Mucosa of descending colon (tissue), 3 donors: ENCODE data around the gene KLHDC2. TPM values are rescaled to one million over a fixed set of nuclear protein-coding genes. Genes with fewer than 3 reads are reported as not detected.
"Not testable (repeated sequence)": the region's sequence is repeated elsewhere in the genome, so short reads cannot be mapped to it uniquely, and the experiment has no call there.

Experiments used
- ATAC-seq: fragments of 200-7000 bp; cut with Tn5 transposase; one replicate; pipeline ENCODE4 v1.9.1; 2020; ENCODE audit warnings: mild to moderate bottlenecking, moderate library complexity
- DNase-seq, 3 donors: peaks; one replicate each; pipeline ENCODE4 v3.0.0-alpha.2; 2020
- H3K36me3 ChIP-seq: fragments of 200-600 bp; one replicate; pipeline ENCODE4 v1.8.0; 2021; ENCODE audit warnings: low read depth, mild to moderate bottlenecking
- H3K4me1 ChIP-seq: fragments of 200-600 bp; one replicate; pipeline ENCODE4 v1.8.0; 2021; ENCODE audit warnings: low read depth, mild to moderate bottlenecking
- H3K4me3 ChIP-seq: fragments of 200-600 bp; one replicate; pipeline ENCODE4 v1.8.0; 2021; ENCODE audit warnings: mild to moderate bottlenecking
- H3K9me3 ChIP-seq: fragments of 200-600 bp; one replicate; pipeline ENCODE4 v1.8.0; 2021; ENCODE audit warnings: mild to moderate bottlenecking
- intact Hi-C, 2 donors: fragments of 100-400 bp; cut with DNase I in 1 of 2; cut with micrococcal nuclease in 1 of 2; formaldehyde crosslinking; loops; one replicate each; pipeline versions ENCODE4 v1.11.0 to v1.11.1; 2022; cut with DNase I, micrococcal nuclease
- long read RNA-seq, 2 donors: library from polyadenylated mRNA; unstranded; transcript quantifications; one replicate each; pipeline ENCODE4 v2.0.0, GENCODE V29; 2019 to 2021
- total RNA-seq, 3 donors: library from RNA; stranded (reverse); fragmentation: NEBNext Ultra II Directional in 2 of 3; extraction: Animal tissue kit (Norgen Biotek cat#: 25700) in 2 of 3; gene quantifications; one replicate each; pipeline versions ENCODE4 v1.2.1 to v1.2.4, GENCODE V29; 2021 to 2023
- TF ChIP-seq, protein P1 (sequence below): fragments of 200-600 bp; IDR thresholded peaks from one replicate; pipeline ENCODE4 v1.8.0; 2022; ENCODE audit warnings: antibody characterized with exemption, mild to moderate bottlenecking
- donor health status: DM: no; HTN: no; CAD: no; lungs with moderate emphysema.
- donor health status: DM: no; HTN: no; CAD: no.
- donor health status: DM: no; HTN: yes; CAD: no.

KLHDC2 gene, protein sequence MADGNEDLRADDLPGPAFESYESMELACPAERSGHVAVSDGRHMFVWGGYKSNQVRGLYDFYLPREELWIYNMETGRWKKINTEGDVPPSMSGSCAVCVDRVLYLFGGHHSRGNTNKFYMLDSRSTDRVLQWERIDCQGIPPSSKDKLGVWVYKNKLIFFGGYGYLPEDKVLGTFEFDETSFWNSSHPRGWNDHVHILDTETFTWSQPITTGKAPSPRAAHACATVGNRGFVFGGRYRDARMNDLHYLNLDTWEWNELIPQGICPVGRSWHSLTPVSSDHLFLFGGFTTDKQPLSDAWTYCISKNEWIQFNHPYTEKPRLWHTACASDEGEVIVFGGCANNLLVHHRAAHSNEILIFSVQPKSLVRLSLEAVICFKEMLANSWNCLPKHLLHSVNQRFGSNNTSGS
- total RNA-seq, result 10 to 100 TPM; 65.2 to 83.0 (median 75.0) TPM
- long read RNA-seq, donor 1, full-length matches to known transcripts, result 122 of 141 reads
- long read RNA-seq, donor 1, partial matches to known transcripts, result 4 of 141 reads
- long read RNA-seq, donor 1, other reads (novel, unspliced or antisense), result 15 of 141 reads
- long read RNA-seq, donor 2, full-length matches to known transcripts, result 63 of 86 reads
- long read RNA-seq, donor 2, partial matches to known transcripts, result 11 of 86 reads
- long read RNA-seq, donor 2, other reads (novel, unspliced or antisense), result 12 of 86 reads

DNA sequence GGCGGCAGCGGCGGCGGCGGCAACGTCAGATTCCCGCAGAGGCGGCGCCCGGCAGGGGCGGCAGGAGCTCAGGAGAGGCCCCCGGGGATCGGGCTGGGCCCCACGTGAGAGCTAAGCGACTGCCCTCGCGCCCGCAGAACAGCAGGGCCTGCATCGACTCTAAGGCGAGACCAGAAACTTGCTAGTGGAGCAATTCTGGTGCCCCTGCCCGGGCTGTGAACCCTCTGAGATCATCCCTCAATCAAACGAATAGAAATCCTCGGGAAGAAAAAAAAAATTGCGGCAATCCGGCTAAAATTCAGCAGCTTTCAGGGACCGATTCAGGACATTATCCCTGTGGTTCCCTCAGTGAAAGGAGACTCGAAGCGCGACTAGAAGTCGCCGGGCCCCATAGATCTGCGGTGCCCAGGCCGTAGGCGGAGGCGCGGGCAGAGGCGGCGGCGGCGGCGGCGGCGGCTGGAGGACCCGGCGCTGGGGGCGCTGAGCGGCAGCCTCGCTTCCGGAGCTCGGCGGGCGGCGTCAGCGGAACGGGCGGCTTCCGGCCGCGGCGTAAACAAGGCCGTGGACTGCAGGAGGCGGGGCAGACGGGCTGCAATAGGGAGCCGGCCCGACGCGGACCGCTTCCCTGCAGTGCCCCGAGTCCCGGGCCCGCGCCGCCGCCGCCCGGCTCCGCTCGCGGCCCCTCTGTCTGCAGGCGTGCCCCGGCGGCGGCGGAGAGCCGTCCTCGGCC is at the start of gene KLHDC2:
Gene KLHDC2 (plus strand): TSS at position 583 of the 730 bp plus-strand sequence. CDS start 316 bp downstream, outside the sequence.
- intact Hi-C loops, result loop anchor here (5.0 to 10.0 kb wide), 2 partner anchors 133 to 135 kb away; partner anchors contain the start of gene DNAAF2 (in 1 of the 2)
- peak; percentile 89 for ATAC-seq
- DNase-seq, result peak; percentile 89 to 95 (median 94)
- Histone ChIP-seq H3K4me3 (peak within 1 kb of the TSS; percentile 95), H3K4me1 (peaks cover 14% of the 10 kb centered on the region), H3K9me3 (no peaks in the 10 kb centered on the region), H3K36me3 (no peaks in the 10 kb centered on the region)
- TF ChIP-seq, protein P1, sequence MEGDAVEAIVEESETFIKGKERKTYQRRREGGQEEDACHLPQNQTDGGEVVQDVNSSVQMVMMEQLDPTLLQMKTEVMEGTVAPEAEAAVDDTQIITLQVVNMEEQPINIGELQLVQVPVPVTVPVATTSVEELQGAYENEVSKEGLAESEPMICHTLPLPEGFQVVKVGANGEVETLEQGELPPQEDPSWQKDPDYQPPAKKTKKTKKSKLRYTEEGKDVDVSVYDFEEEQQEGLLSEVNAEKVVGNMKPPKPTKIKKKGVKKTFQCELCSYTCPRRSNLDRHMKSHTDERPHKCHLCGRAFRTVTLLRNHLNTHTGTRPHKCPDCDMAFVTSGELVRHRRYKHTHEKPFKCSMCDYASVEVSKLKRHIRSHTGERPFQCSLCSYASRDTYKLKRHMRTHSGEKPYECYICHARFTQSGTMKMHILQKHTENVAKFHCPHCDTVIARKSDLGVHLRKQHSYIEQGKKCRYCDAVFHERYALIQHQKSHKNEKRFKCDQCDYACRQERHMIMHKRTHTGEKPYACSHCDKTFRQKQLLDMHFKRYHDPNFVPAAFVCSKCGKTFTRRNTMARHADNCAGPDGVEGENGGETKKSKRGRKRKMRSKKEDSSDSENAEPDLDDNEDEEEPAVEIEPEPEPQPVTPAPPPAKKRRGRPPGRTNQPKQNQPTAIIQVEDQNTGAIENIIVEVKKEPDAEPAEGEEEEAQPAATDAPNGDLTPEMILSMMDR, result no peak

DNA sequence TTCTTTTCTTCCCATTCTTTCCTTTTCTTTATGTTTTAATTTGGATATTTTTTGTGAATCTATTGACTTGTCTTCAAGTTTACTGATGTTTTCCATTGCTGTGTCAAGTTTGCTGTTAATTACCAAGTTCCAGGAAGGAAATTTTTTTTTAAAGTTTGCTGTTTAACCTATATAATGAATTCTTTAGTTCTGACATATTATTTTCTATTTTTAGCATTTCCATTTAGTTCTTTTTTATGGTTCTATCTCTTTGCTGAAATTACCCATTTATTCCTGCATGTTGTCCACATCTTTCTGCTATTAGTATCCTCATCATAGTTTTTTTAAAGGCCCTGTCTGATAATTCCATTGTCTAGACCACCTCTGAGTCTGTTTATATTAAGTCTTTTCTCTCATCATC is 47.2 kb upstream of the KLHDC2 start:
- TF ChIP-seq, protein P1, result no peak
- H3K36me3 ChIP-seq, result no peaks in the 10 kb centered on the region
- no peaks in the 10 kb centered on the region for H3K4me1 ChIP-seq
- no peak for DNase-seq
- intact Hi-C loops, result no loop called here
- no peak for ATAC-seq
- H3K9me3 ChIP-seq, result no peaks in the 10 kb centered on the region
- no peak overlapping the region for H3K4me3 ChIP-seq

DNA sequence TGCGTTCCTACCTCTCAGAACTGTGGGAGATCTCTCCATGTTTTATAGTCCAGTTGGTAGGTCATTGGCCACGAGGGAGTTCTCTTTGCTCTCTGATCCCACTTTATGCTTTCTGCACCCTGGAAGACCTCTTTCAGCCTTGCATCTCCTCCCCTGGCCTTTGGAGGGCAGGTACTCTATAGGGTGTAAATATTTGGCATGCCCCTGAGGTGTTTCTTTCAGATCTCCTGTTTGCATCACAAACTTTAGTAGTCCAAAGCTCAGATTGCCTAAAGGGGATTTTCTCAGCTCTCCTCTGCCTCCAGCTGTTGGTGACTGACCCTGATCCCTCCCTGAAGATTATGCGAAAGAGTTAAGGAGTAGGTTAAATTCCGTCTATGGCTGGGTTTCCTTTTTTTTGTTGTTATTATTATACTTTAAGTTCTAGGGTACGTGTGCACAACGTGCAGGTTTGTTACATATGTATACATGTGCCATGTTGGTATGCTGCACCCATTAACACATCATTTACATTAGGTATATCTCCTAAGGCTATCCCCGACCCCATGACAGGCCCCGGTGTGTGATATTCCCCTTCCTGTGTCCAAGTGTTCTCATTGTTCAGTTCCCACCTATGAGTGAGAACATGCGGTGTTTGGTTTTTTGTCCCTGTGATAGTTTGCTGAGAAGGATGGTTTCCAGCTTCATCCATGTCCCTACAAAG is 46.1 kb upstream of the KLHDC2 start:
- ATAC-seq, H3K4me1 ChIP-seq, H3K36me3 ChIP-seq, H3K9me3 ChIP-seq, H3K4me3 ChIP-seq, DNase-seq, intact Hi-C loops: not testable (repeated sequence)

DNA sequence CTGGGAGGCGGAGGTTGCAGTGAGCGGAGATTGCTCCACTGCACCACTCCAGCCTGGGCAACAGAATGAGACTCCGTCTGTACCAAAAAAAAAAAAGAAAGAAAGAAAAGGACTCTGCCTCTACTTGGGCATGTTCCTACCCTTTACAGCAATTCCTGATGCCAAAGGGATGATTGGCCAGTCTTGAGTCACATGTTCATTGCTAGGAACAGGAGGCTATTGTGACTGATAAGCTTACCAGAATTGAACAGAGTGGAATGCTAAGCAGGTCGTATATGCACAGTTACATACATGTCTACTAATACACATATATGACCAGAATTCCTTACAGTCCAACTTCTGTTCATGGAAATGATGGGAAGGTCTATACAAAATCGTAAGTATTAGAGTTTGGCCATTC is 40.8 kb upstream of the KLHDC2 start:
- TF ChIP-seq, protein P1, result no peak
- no peak for ATAC-seq
- H3K4me3 ChIP-seq, result no peak overlapping the region
- H3K9me3 ChIP-seq, result no peaks in the 10 kb centered on the region
- intact Hi-C loops, result no loop called here
- H3K36me3 ChIP-seq, result no peaks in the 10 kb centered on the region
- no peak for DNase-seq
- no peaks in the 10 kb centered on the region for H3K4me1 ChIP-seq

DNA sequence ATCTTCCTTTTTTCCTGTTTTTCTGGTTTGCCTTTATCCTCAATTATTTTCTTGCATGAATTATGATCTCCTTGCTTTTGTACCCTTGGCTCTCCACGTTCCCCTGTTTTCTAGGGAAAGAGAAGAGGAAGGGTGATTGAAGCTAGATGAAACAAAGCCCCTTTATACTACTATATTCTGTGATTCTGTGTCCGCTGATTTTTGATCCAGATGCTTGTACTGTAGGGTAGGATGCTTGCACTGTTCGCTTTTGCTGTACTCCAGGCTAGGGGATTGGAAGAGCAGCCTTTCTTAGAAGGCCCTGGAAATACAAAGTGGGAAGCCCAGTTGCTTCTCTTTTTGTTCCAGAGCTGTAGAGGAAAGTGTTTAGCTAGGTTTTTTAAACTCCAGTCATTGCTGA is 35.1 kb upstream of the KLHDC2 start:
- DNase-seq, result no peak
- ATAC-seq, result no peak
- H3K9me3 ChIP-seq, result no peaks in the 10 kb centered on the region
- TF ChIP-seq, protein P1, result no peak
- no peak overlapping the region for H3K4me3 ChIP-seq
- H3K4me1 ChIP-seq, result no peaks in the 10 kb centered on the region
- intact Hi-C loops, result no loop called here
- no peaks in the 10 kb centered on the region for H3K36me3 ChIP-seq
